Measurements from ENCODE around the gene MAST4. TPM values are rescaled to one million over a fixed set of nuclear protein-coding genes. Genes with fewer than 3 reads are reported as not detected.

The MAST4 gene
- total and polyA plus RNA-seq, 4 donors: 3.7 to 9.5 (median 6.5) TPM

- no peak for DNase-seq (ENCODE audit: low spot score)
- no peak for TF ChIP-seq FOXA1 (IDR thresholded peaks at IDR 0.05)
- H3K36me3 ChIP-seq (ENCODE audit: control insufficient read depth in 4 of 4, insufficient read depth in 3 of 4, low read depth in 1 of 4, low read length in 3 of 4): no peaks in the 10 kb centered on the region
- no peaks in the 10 kb centered on the region for H3K4me1 ChIP-seq (ENCODE audit: control insufficient read depth in 4 of 4, insufficient read depth in 4 of 4, low read length in 3 of 4)
- no peak overlapping the region for H3K4me3 ChIP-seq (ENCODE audit: low read depth in 1 of 3, low read length in 3 of 3)
- H3K27ac ChIP-seq (ENCODE audit: low read depth in 1 of 2, low read length in 2 of 2): no peak overlapping the region
- no peak overlapping the region for H3K9ac ChIP-seq (ENCODE audit: low read depth in 1 of 2, low read length in 2 of 2)
- 37% methylated on average over 1 of the region's 1 CpG for WGBS
- no peaks in the 10 kb centered on the region for H3K27me3 ChIP-seq (ENCODE audit: control insufficient read depth in 4 of 4, insufficient read depth in 4 of 4, low read length in 3 of 4)
- no peaks in the 10 kb centered on the region for H3K9me3 ChIP-seq (ENCODE audit: control insufficient read depth in 4 of 4, low read length in 3 of 4)
Observed at GRCh38 chr5:66570201-66570600, 26.0 kb upstream of the MAST4 start.

GRCh38 chr5:66573733-66574132, 22.5 kb upstream of the MAST4 start:
- Histone ChIP-seq H3K4me3 (ENCODE audit: low read depth in 1 of 3, low read length in 3 of 3) (no peak overlapping the region), H3K27ac (ENCODE audit: low read depth in 1 of 2, low read length in 2 of 2) (no peak overlapping the region), H3K36me3 (ENCODE audit: control insufficient read depth in 4 of 4, insufficient read depth in 3 of 4, low read depth in 1 of 4, low read length in 3 of 4) (no peaks in the 10 kb centered on the region), H3K4me1 (ENCODE audit: control insufficient read depth in 4 of 4, insufficient read depth in 4 of 4, low read length in 3 of 4) (no peaks in the 10 kb centered on the region), H3K9me3 (ENCODE audit: control insufficient read depth in 4 of 4, low read length in 3 of 4) (no peaks in the 10 kb centered on the region), H3K9ac (ENCODE audit: low read depth in 1 of 2, low read length in 2 of 2) (no peak overlapping the region), H3K27me3 (ENCODE audit: control insufficient read depth in 4 of 4, insufficient read depth in 4 of 4, low read length in 3 of 4) (no peaks in the 10 kb centered on the region)
- DNase-seq (ENCODE audit: low spot score): no peak
- TF ChIP-seq FOXA1 (IDR thresholded peaks at IDR 0.05) (no peak), ZBTB33 (IDR thresholded peaks at IDR 0.05) (no peak), ATF3 (IDR thresholded peaks at IDR 0.05) (no peak), JUND (IDR thresholded peaks at IDR 0.05) (no peak), REST (IDR thresholded peaks at IDR 0.05) (no peak), NR2F2 (IDR thresholded peaks at IDR 0.05) (peak; percentile 43), FOXA2 (IDR thresholded peaks at IDR 0.05) (no peak), EGR1 (IDR thresholded peaks at IDR 0.05; ENCODE audit: low read depth in 2 of 2) (no peak)
- WGBS: 35% methylated on average over 2 of the region's 2 CpGs

GRCh38 chr5:66582499-66583165, 13.6 kb upstream of the MAST4 start:
- H3K9me3 ChIP-seq (ENCODE audit: control insufficient read depth in 4 of 4, low read length in 3 of 4): no peaks in the 10 kb centered on the region
- no peak overlapping the region for H3K27ac ChIP-seq (ENCODE audit: low read depth in 1 of 2, low read length in 2 of 2)
- no peaks in the 10 kb centered on the region for H3K36me3 ChIP-seq (ENCODE audit: control insufficient read depth in 4 of 4, insufficient read depth in 3 of 4, low read depth in 1 of 4, low read length in 3 of 4)
- H3K4me1 ChIP-seq (ENCODE audit: control insufficient read depth in 4 of 4, insufficient read depth in 4 of 4, low read length in 3 of 4): no peaks in the 10 kb centered on the region
- H3K9ac ChIP-seq (ENCODE audit: low read depth in 1 of 2, low read length in 2 of 2): no peak overlapping the region
- WGBS: 72% methylated on average over 5 of the region's 5 CpGs
- H3K27me3 ChIP-seq (ENCODE audit: control insufficient read depth in 4 of 4, insufficient read depth in 4 of 4, low read length in 3 of 4): no peaks in the 10 kb centered on the region
- DNase-seq (ENCODE audit: low spot score): no peak
- no peak overlapping the region for H3K4me3 ChIP-seq (ENCODE audit: low read depth in 1 of 3, low read length in 3 of 3)
- TF ChIP-seq YY1 (IDR thresholded peaks at IDR 0.05): no peak
- no peak for TF ChIP-seq HNF4A (conservative IDR thresholded peaks at IDR 0.05)
- no peak for TF ChIP-seq REST (IDR thresholded peaks at IDR 0.05)
- TF ChIP-seq FOXA2 (IDR thresholded peaks at IDR 0.05): no peak
- no peak for TF ChIP-seq FOXA1 (IDR thresholded peaks at IDR 0.05)
- no peak for TF ChIP-seq SP1 (IDR thresholded peaks at IDR 0.05)
- no peak for TF ChIP-seq GABPA (IDR thresholded peaks at IDR 0.05 in 1 of 2, conservative IDR thresholded peaks at IDR 0.05 in 1 of 2)
- no peak for TF ChIP-seq ATF3 (IDR thresholded peaks at IDR 0.05)
- TF ChIP-seq ZBTB33 (IDR thresholded peaks at IDR 0.05): no peak
- TF ChIP-seq JUND (IDR thresholded peaks at IDR 0.05): no peak
- no peak for TF ChIP-seq RAD21 (IDR thresholded peaks at IDR 0.05)

Measured in liver (tissue), 9 donors.